MM.1S (cell line): ENCODE results near the gene KIAA1210.

ENCODE experiments used
- CTCF ChIP-seq: fragments of 300-600 bp; sonication (generic); IDR thresholded peaks from 2 replicates; pipeline ENCODE4 v1.5.1; 2016; ENCODE audit warnings: antibody characterized with exemption, low read length, mixed read lengths
- EZH2 ChIP-seq: fragments of 300-600 bp; sonication (generic); optimal IDR thresholded peaks from 2 replicates; pipeline ENCODE3; 2017; ENCODE audit warnings: low read depth, mild to moderate bottlenecking, antibody characterized with exemption, low read length, mixed read lengths
- EZH2phosphoT487 ChIP-seq: fragments of 300-600 bp; sonication (generic); IDR thresholded peaks from 2 replicates; pipeline ENCODE4 v1.6.1; 2018; ENCODE audit warnings: antibody characterized with exemption, low read length

GRCh38 chrX:119062750-119063374 lies 64.8 kb downstream of the KIAA1210 start:
- TF ChIP-seq CTCF, result no peak
- no peak for TF ChIP-seq EZH2
- no peak for TF ChIP-seq EZH2phosphoT487
